HepG2 (cell line): ENCODE results near the gene ABCB6. TPM values are rescaled to one million over a fixed set of nuclear protein-coding genes. Genes with fewer than 3 reads are reported as not detected.

Experiments
- ATF7-NPFF ChIP-seq: sonication (generic); formaldehyde crosslinking; IDR thresholded peaks from 2 replicates; pipeline ENCODE4 v1.8.1; 2023; ENCODE audit warnings: mild to moderate bottlenecking, low read depth, missing genetic modification reagents, moderate library complexity
- ETV5 ChIP-seq: IDR thresholded peaks from 2 replicates; pipeline ENCODE4 v1.6.1; 2018; ENCODE audit warnings: missing biosample characterization, missing genetic modification reagents, inconsistent platforms, borderline replicate concordance
- HOMEZ ChIP-seq: IDR thresholded peaks from 2 replicates; pipeline ENCODE4 v1.6.1; 2016; ENCODE audit warnings: low read depth
- IRF9 ChIP-seq: sonication (generic); formaldehyde crosslinking; IDR thresholded peaks from 2 replicates; pipeline ENCODE4 v1.8.0; 2022; ENCODE audit warnings: missing genetic modification reagents, mild to moderate bottlenecking, borderline replicate concordance
- PAF1 ChIP-seq: IDR thresholded peaks from 2 replicates; pipeline ENCODE4 v1.6.1; 2016; ENCODE audit warnings: missing genetic modification reagents, missing compliant biosample characterization
- TGIF2 ChIP-seq: IDR thresholded peaks from 2 replicates; pipeline ENCODE4 v1.6.1; 2016; ENCODE audit warnings: control low read depth, missing compliant biosample characterization
- ZBTB49 ChIP-seq: sonication (generic); formaldehyde crosslinking; IDR thresholded peaks from 2 replicates; pipeline ENCODE4 v1.4.0; 2020; ENCODE audit warnings: missing genetic modification reagents, borderline replicate concordance
- ZBTB7A ChIP-seq: sonication (generic); formaldehyde crosslinking; IDR thresholded peaks from 2 replicates; pipeline ENCODE4 v1.8.0; 2022; ENCODE audit warnings: mild to moderate bottlenecking, missing genetic modification reagents
- ZNF782 ChIP-seq: sonication (generic); formaldehyde crosslinking; IDR thresholded peaks from 2 replicates; pipeline ENCODE4 v1.4.0; 2020; ENCODE audit warnings: missing genetic modification reagents, mild to moderate bottlenecking, borderline replicate concordance
- ZSCAN5A ChIP-seq: sonication (generic); formaldehyde crosslinking; IDR thresholded peaks from 2 replicates; pipeline ENCODE4 v1.8.0; 2022; ENCODE audit warnings: mild to moderate bottlenecking, missing genetic modification reagents, borderline replicate concordance
- polyA plus RNA-seq, 8 experiments: library from polyadenylated mRNA; depleted of rRNA in 3 of 8; stranded (reverse) in 7 of 8; unstranded in 1 of 8; fragments of >200 nt; fragmentation: Illumina TruSeq in 4 of 8; extraction: Trizol in 4 of 8; gene quantifications; 2 replicates each; pipeline versions ENCODE4 v1.2.1 to v1.2.3, GENCODE V29; 2011 to 2016; ENCODE audit warnings: low read depth in 4 of 8, missing spikeins in 1 of 8, mixed read lengths in 1 of 8; ENCODE audit not compliant: insufficient read depth in 1 of 8
- total RNA-seq, 5 experiments: library from RNA; depleted of rRNA; stranded (reverse); fragments of >200 nt; fragmentation: Illumina TruSeq; extraction: Trizol; gene quantifications; 2 replicates each; pipeline ENCODE4 v1.2.3, GENCODE V29; 2016; ENCODE audit warnings: low read depth in 1 of 5

ABCB6 gene
- total and polyA plus RNA-seq, 2 of the 13 experiments (the other 11 are each of a cell fraction or from before 2014, with no cell fraction given), result 91.1 to 137 TPM

- peak; percentile 74 for TF ChIP-seq ZBTB7A (CRISPR knock-in tag)
- TF ChIP-seq ZNF782 (CRISPR knock-in tag), result no peak; the same call in 1 of the 2 replicates
- TF ChIP-seq ZBTB49, result no peak; the same call in 1 of the 2 replicates
- peak; percentile 61; the same call in 1 of the 2 replicates for TF ChIP-seq ATF7-NPFF
- TF ChIP-seq PAF1, result no peak
- peak; percentile 86; the same call in 1 of the 2 replicates for TF ChIP-seq ZSCAN5A (CRISPR knock-in tag)
- peak; percentile 95; the same call in 1 of the 2 replicates for TF ChIP-seq IRF9 (CRISPR knock-in tag)
- TF ChIP-seq TGIF2, result peak; percentile 81
- TF ChIP-seq HOMEZ (CRISPR knock-in tag), result 0 out of 2 replicates have a peak, but pooled peaks have one; percentile 9
- no peak; the same call in 1 of the 2 replicates for TF ChIP-seq ETV5 (CRISPR knock-in tag)
Observed at GRCh38 chr2:219160186-219161017, 58.4 kb downstream of the ABCB6 start, which contains the start of gene NHEJ1 (continued).
